Endothelial cell of hepatic sinusoid (primary cell): Measurements from ENCODE around the gene SLTM.
"Not testable (repeated sequence)": the region's sequence is repeated elsewhere in the genome, so short reads cannot be mapped to it uniquely, and the experiment has no call there.

Experiments used
- in situ Hi-C: cut with HindIII; loops from 2 replicates; pipeline ENCODE4 v1.10.0; 2017; ENCODE audit warnings: low sequenced_read_pairs

SLTM gene

DNA sequence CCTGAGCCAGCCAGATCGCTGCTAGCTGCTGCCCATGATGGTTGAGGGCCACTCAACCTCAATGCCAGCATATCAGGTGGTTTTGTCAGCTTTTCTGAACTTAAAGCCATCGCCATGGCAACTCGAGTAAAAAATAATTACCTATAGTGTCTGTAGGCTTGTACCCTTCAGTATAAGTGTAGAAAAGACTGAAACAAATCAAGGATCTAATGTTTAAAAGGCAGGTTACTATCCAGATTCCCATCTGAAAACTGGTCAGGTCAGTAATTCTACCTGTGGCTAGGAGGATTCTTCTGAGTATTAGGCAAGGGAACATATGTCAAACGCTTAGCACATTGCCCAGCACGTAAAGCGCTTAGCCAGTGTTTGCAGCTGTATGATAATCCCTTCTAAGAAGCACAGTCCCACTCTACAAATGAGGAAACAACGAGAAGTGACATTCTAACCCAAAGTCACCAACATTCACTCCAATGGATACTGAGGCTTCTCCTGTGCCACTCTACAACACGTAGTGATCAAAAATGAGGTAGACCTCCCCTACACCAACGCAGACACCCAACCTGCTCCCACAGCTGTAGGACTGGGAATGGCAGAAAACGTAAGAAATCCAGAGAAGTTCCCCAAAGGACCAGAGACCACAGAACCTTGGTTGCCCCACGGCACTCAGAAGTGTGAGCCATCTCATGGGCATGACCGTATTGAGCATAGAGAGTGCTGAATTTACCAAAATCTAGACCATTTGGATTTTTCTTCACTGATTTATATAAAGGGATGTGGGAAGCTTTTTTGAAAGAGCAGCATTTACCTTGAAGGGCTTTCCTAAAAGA, 55.3 kb downstream of the SLTM start:
- in situ Hi-C loops: no loop called here

DNA sequence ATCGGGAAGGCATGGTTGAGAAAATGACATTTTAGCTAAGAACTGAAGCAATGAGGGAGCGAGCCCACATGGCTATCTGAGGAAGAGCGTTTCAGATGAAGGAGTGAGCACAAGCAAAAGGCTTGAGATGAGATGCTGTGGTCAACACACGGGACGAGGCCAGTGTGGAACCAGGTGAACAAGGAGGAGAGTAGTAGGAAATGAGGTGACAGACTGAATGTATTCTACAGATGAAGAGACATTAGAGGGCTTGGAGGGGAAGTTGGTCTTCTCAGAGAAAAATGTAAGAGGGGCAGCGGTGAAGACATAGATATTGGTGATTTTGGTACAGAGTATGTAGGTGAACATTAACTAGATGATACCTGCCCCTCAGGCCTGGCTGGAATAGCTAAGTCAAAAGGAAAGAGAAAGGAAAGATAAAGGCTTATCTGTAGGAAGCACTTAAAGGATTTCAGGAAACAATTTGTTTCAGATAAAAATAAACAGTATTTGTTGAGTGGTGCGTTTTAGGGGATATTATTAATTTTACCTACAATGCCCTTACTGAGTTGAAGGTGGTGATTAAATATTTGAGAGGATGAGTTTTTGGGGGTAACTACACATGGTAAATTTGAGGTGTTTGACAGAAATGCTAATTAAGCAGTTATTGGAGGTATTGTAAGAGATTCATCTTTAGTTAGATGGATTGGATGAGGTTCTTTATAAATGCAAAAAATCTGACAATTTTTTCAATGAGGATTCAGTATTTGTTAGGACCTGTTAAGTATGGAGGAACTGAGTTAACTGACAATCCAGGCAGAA, 57.0 kb downstream of the SLTM start:
- in situ Hi-C loops: no loop called here

DNA sequence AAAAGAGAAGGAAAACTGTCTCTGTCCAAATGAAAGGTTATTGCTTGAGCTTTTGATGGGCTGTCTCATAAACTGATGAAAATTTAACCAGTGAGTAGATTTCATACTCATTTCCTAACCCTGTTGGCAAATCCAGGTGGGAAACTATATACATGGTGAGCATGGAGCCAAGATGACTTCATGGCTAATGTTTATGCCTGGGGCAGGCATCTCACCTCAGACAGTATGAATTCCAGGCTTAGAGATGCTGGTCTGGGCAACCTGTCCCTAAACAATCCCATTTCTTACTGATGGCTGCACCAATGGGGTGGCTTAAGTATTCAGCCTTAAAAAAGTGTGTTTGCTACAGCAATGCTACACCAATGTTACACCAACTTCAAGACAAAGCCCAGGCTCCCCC, 58.1 kb downstream of the SLTM start:
- in situ Hi-C loops: no loop called here

DNA sequence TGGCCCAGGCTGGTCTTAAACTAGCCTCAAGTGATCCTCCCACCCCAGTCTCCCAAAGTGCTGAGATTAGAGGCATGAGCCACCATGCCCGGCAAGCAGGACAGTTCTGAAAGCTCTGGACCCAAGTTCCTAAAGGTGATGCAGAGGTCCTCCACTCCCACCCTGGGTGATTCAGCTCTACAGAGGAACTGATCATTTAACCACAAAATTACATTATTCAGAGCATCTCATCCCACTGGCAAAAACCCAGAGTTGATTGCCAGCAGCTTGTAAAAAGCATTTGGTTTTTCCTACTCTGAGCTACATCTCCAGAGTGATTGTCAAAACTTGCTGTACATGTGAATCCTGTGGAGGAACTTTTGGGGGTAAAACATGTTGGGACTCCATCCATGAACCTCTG, 60.2 kb downstream of the SLTM start:
- in situ Hi-C loops: no loop called here

GRCh38 chr15:58870451-58870850, 63.0 kb downstream of the SLTM start:
- in situ Hi-C loops: no loop called here

- in situ Hi-C loops: no loop called here
Measured at GRCh38 chr15:58867926-58868325, 65.6 kb downstream of the SLTM start.

- in situ Hi-C loops: no loop called here
Measured at GRCh38 chr15:58865425-58865880, 68.0 kb downstream of the SLTM start.

DNA sequence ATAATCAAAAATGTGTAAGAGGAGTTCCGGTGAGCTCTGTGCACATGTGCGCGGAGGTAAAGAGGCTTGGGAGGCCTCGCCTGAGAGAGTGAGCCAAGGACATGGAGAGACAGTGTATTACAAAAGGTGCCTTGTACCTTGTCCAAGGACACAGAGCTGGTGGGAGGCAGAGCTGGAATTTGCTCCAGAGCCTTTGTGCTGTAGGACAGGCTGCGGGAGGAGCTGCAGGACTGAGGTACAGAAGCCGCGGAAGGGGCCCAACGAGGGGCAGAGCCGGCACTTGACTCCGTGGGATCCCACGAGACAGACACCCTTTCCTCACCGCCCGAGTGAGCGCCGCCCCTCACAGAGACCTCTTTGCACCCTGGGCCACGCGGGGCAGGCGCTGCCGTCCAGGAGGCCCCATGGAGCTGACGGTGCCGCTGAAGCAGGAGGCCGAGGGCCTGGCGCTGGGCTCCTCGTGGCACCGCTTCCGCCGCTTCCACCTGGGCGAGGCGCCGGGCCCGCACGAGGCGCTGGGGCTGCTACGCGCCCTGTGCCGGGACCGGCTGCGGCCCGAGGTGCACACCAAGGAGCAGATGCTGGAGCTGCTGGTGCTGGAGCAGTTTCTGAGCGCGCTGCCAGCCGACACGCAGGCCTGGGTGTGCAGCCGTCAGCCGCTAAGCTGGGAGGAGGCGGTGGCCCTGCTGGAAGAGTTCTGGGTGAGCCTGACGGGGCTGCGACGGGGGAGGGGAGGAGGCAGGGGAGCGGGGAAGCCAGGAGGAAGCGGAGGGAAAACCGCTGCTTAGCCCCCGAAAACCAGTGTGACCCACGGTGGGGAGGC, 68.7 kb downstream of the SLTM start:
- in situ Hi-C loops: no loop called here

GRCh38 chr15:58862326-58862725, 71.2 kb downstream of the SLTM start:
- in situ Hi-C loops: no loop called here

DNA sequence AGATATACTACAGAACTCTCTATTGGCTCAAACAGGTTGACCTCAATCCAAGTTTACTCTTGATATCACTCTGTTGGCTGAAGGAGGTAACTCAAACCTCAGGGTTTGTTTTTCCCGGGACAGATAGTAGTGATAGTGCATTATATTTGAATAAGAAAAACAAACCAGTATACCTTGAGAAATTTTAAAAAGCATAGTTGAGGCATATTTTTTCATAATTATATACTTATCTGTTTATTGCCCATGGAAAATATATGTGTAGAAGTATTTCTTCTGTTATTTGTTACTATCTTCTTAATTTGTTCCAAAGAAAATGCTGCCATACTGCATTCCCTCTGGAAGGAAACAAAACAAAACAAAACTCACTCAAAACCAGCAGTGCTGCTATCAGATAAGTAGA, 76.9 kb downstream of the SLTM start:
- in situ Hi-C loops: not testable (repeated sequence)

DNA sequence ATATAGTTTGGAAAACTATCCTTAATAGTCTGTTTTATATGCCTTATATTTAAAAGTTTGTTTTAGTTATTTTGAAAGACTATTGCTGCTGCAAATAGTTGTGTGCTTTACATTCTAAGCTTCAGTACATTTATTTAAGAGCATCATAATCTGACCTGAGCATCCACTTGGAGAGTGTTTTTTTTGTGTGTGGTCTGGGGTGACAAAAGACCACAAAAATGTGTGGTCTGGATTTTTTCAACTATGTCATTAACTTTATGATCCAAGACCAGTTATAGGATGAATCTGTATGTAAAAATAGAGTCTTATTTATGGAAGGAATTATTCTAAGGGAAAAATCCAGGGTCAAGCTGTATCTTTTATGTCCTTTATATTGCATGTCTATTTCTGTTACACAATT, 77.4 kb downstream of the SLTM start:
- in situ Hi-C loops: no loop called here

DNA sequence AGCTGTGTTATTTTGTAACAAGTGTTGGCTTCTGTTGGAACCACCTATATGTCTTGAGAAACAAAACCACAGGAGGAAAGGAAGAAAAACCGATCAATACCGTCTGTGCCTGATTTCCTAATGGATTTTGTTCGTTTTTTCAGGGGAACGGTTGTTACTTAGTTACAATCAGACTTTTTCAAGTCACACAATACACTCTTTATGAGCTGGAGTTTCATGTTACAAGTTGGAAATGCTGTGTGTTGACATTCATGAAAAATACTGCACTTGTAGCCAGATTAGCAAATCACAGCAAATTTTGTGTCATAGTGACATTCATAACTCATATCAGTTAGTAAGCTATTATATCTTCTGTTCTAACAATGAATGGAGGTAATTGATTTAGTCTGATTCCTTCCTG, 78.9 kb downstream of the SLTM start:
- in situ Hi-C loops: no loop called here

- in situ Hi-C loops: no loop called here
Measured at GRCh38 chr15:58852347-58852746, 81.1 kb downstream of the SLTM start.

DNA sequence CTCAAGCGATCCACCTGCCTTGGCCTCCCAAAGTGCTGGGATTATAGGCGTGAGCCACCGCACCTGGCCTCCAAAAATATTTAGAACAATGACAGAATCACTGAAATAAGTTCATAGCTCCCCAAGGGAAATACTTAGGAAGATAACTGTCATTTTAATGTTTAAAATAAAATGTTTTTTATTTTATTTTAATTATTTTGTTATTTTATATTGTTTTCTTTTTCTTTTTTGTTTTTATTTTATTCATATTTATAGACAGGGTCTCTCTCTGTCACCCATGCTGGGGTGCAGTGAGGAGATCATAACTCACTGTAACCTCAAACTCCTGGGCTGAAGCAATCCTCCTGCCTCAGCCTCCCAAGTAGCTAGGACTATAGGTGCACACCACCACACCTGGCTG, 82.3 kb downstream of the SLTM start:
- in situ Hi-C loops: not testable (repeated sequence)

DNA sequence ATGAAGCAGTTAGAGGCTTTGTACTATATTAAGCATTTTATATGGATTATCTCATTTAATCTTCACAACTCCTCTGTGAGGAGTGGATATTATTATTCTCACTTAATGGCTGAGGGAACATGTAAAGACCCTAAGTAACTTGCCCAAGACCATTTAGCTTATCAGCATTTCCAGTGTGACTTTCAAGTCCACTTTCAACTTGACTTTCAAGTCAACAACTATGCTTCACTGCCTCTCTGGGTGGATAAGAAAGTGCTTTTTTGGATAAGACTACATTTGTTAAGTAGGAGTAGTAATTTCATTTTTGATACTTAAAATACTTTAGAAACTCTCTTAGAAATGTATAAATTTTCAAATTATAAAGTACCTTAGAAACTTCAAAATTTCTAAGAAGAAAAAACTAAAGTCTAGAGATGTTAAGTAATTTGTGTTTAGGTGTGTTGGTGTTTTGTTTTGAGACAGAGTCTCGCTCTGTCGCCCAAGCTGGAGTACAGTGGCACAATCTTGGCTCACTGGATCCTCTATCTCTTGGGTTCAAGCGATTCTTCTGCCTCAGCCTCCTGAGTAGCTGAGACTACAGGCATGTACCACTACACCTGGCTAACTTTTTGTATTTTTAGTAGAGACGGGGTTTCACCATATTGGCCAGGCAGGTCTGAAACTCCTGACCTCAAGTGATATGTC, 90.6 kb downstream of the SLTM start:
- in situ Hi-C loops: no loop called here

DNA sequence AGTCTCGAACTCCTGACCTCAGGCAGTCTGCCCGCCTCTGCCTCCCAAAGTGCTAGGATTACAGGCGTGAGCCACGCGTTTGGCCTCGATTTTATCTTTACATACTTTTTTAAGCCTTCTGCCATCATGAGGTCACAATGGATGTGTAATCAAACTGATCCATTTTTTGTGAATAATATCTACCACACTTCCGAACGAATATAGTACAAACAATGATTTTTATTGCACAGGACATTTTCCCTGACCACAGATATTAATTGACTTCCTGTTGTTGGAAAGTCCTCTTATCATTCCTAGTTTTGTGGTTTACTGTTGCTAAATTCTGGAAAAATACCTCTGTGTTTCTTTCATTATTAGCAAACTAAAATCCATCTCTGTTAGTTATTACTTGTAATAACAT, 93.4 kb downstream of the SLTM start:
- in situ Hi-C loops: no loop called here

DNA sequence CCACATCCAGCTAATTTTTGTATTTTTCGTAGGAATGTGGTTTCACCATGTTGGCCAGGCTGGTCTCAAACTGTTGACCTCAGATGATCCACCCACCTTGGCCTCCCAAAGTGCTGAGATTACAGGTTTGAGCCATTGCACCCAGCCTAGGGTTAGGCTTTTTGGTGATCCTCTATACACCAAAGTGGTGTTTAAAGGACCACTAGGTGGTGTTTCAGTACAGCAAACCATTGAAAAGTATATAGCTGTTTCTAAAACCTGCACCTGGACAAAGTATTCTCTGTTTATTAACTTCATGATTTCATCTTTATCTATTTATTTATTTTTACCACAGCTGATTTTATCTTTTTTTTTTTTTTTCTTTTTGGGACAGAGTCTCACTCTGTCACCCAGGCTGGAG, 94.0 kb downstream of the SLTM start:
- in situ Hi-C loops: no loop called here

DNA sequence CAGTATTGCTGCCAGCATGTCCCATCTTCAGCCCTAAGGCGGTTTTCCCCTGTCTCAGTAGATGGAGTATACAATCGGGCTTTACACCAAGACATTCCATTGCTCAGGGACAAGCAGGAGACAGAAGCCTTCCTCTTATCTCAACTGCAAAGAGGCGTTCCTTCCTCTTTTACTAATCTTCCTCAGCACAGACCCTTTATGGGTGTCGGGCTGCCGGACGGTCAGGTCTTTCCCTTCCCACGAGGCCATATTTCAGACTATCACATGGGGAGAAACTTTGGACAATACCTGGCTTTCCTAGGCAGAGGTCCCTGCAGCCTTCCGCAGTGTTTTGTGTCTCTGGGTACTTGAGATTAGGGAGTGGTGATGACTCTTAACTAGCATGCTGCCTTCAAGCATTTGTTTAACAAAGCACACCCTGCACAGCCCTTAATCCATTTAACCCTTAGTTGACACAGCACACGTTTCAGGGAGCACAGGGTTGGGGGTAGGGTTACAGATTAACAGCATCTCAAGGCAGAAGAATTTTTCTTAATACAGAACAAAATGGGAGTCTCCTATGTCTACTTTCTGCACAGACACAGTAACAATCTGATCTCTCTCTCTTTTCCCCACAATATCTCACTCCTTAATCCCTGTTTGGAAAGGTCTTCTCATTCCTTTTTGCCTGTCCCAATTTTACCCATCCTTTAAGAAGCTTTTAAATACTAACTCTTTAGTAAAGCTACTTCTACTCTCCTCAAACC, 99.6 kb downstream of the SLTM start:
- in situ Hi-C loops: not testable (repeated sequence)

- in situ Hi-C loops: no loop called here
Measured at GRCh38 chr15:58830556-58830955, 102.9 kb downstream of the SLTM start.
